PC-9 (cell line): ENCODE measurements around the gene LRRC4C. TPM values are rescaled to one million over a fixed set of nuclear protein-coding genes. Genes with fewer than 3 reads are reported as not detected.

Source experiments
- BruUV-seq: library from RNA; stranded (reverse); fragments of 400-500 nt; replicated peaks from 2 replicates; lab custom pipeline; 2021; lab: Mats Ljungman, UMichigan
- CTCF ChIA-PET: fragments of 300-600 bp; sonication (Branson Sonifier 250); formaldehyde crosslinking; loops from one replicate; lab custom pipeline; 2022; ENCODE audit warnings: antibody characterized with exemption; lab: Charles Lee
- POLR2A ChIA-PET: fragments of 300-600 bp; sonication (Branson Sonifier 250); formaldehyde crosslinking; loops from one replicate; lab custom pipeline; 2022; ENCODE audit warnings: antibody characterized with exemption; ENCODE audit not compliant: unreplicated experiment; lab: Charles Lee
- DNase-seq, 2 experiments: peaks; one replicate each; pipeline versions ENCODE4 v3.0.0 to v3.0.0-alpha.2; 2015 to 2022; ENCODE audit warnings: mixed read lengths in 1 of 2
- H2AFZ ChIP-seq: fragments of 200-600 bp; sonication (generic); 2 replicates; pipeline ENCODE4 v1.8.1; 2017; ENCODE audit warnings: antibody characterized with exemption
- H3F3A ChIP-seq: fragments of 200-600 bp; sonication (generic); 2 replicates; pipeline ENCODE4 v1.8.1; 2017; ENCODE audit warnings: antibody characterized with exemption, mild to moderate bottlenecking, low read depth; ENCODE audit not compliant: insufficient read depth
- H3K27ac ChIP-seq: fragments of 200-600 bp; sonication (generic); 2 replicates; pipeline ENCODE4 v1.6.1; 2016; ENCODE audit warnings: mixed run types
- H3K27me3 ChIP-seq: fragments of 200-600 bp; sonication (generic); 2 replicates; pipeline ENCODE4 v1.6.1; 2016; ENCODE audit warnings: low read depth, mixed run types; ENCODE audit not compliant: insufficient read depth
- H3K36me3 ChIP-seq: fragments of 200-600 bp; sonication (generic); 2 replicates; pipeline ENCODE4 v1.6.1; 2016; ENCODE audit warnings: low read depth, mixed run types
- H3K4me1 ChIP-seq: fragments of 200-600 bp; sonication (generic); replicated peaks from 2 replicates; pipeline ENCODE4 v1.6.1; 2016; ENCODE audit warnings: mixed run types; ENCODE audit not compliant: insufficient read depth
- H3K4me2 ChIP-seq: fragments of 200-600 bp; sonication (generic); 2 replicates; pipeline ENCODE4 v1.6.1; 2017; ENCODE audit warnings: mixed run types
- H3K4me3 ChIP-seq: fragments of 200-600 bp; sonication (generic); 2 replicates; pipeline ENCODE4 v1.6.1; 2016; ENCODE audit warnings: mixed run types
- H3K79me2 ChIP-seq: fragments of 200-600 bp; sonication (generic); 2 replicates; pipeline ENCODE4 v1.6.1; 2017; ENCODE audit warnings: low read depth, mixed run types
- H3K9me2 ChIP-seq: fragments of 200-600 bp; sonication (generic); 2 replicates; pipeline ENCODE4 v1.8.1; 2017; ENCODE audit warnings: mild to moderate bottlenecking; ENCODE audit not compliant: insufficient read depth
- H3K9me3 ChIP-seq: fragments of 200-600 bp; sonication (generic); 2 replicates; pipeline ENCODE4 v1.8.1; 2016; ENCODE audit warnings: low read depth; ENCODE audit not compliant: insufficient read depth
- H4K20me1 ChIP-seq: fragments of 200-600 bp; sonication (generic); 2 replicates; pipeline ENCODE4 v1.8.1; 2017; ENCODE audit not compliant: insufficient read depth
- CTCF ChIP-seq: fragments of 200-600 bp; sonication (generic); conservative IDR thresholded peaks from 2 replicates; pipeline ENCODE4 v1.6.1; 2017; ENCODE audit warnings: mixed run types, antibody characterized with exemption, mild to moderate bottlenecking, moderate library complexity
- EZH2 ChIP-seq: fragments of 200-600 bp; sonication (generic); IDR thresholded peaks from 2 replicates; pipeline ENCODE4 v1.8.0; 2017; ENCODE audit warnings: antibody characterized with exemption, low read depth
- intact Hi-C: fragments of 100-400 bp; cut with micrococcal nuclease; formaldehyde crosslinking; loops from one replicate; pipeline ENCODE4 v1.10.0; 2022; ENCODE audit not compliant: unreplicated experiment
- total RNA-seq: library from RNA; stranded (reverse); gene quantifications from 2 replicates; pipeline ENCODE4 v1.2.3, GENCODE V29; 2021

LRRC4C gene
- total RNA-seq, 1 experiment from 2014 or later: not detected

DNA sequence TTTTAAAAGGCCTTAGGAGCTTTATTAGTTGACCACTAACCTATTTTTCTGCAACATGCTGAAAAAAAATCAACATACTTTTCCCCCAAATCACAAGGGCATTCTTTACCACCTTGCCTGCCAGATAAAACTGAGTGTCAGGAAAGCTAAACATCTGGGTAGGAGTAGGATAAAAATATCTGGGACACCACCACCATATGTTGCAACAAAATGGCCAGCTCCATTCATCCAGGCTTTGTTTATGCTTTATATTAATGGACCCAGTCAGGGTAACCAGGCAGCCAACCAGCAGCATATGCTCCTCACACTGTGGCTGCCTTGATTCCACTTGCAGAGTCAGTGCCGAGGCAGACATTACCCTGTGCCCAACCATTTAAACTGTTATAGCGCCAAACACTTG lies 1024.5 kb downstream of the LRRC4C start:
- BruUV-seq: no TSS peak
- no peak overlapping the region for H2AFZ ChIP-seq
- TF ChIP-seq EZH2: no peak
- TF ChIP-seq CTCF: no peak
- DNase-seq: no peak
- ChIA-PET CTCF (no interaction called here), POLR2A (no interaction called here)
- H3K36me3 ChIP-seq: no peaks in the 10 kb centered on the region
- H3K9me2 ChIP-seq: no peaks in the 10 kb centered on the region
- no peaks in the 10 kb centered on the region for H3K79me2 ChIP-seq
- H3K4me2 ChIP-seq: no peak overlapping the region
- H3K4me3 ChIP-seq: no peak overlapping the region
- no peaks in the 10 kb centered on the region for H3K4me1 ChIP-seq
- intact Hi-C loops: no loop called here
- H4K20me1 ChIP-seq: no peaks in the 10 kb centered on the region
- no peak overlapping the region for H3K27ac ChIP-seq
- H3F3A ChIP-seq: no peaks in the 10 kb centered on the region
- no peaks in the 10 kb centered on the region for H3K9me3 ChIP-seq
- no peaks in the 10 kb centered on the region for H3K27me3 ChIP-seq

DNA sequence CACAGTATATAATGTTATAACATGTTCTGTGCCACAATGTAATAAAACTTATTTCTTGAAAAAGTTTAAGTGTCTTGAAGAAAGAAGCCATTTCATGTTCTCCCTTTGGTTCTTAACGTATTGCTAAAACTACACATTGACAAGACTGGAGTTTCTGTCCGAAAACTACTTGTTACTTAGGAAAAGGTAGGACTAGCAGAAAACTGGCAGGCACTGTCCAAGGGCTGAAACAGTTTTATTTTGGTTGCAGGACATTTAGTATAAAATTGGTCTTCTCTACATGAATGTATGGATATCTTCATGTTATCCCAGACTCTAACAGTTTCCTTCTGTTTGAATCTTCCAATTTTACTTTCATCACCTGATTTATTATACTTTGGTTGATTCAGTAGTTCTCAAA lies 1027.1 kb downstream of the LRRC4C start:
- Histone ChIP-seq H3F3A (no peaks in the 10 kb centered on the region), H3K27ac (no peak overlapping the region), H3K4me3 (no peak overlapping the region), H2AFZ (no peak overlapping the region), H3K4me2 (no peak overlapping the region), H3K27me3 (no peaks in the 10 kb centered on the region), H3K9me2 (no peaks in the 10 kb centered on the region), H3K79me2 (no peaks in the 10 kb centered on the region), H3K9me3 (no peaks in the 10 kb centered on the region), H3K36me3 (no peaks in the 10 kb centered on the region), H3K4me1 (no peaks in the 10 kb centered on the region), H4K20me1 (no peaks in the 10 kb centered on the region)
- CTCF ChIA-PET: no interaction called here
- no TSS peak for BruUV-seq
- TF ChIP-seq EZH2 (no peak), CTCF (no peak)
- intact Hi-C loops: no loop called here
- no peak for DNase-seq
- POLR2A ChIA-PET: no interaction called here

DNA sequence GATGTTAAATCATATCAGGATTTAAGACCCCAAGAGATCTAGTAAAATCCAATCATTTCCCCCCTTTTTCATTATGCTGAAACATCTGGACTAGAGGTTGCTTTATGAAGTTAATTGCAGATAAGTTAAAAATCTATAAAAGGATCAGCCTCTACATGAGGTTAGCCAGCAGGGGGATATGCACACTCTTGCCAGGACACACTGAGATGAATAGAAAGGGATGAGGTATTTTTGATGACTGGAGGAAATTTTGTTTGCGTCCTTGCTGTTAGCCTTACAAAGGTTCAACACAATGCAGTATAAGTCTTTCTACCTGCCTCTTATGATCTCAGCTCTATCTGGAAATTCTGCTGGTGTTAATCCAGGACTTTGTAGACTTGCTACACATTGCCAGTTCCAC lies 1034.3 kb downstream of the LRRC4C start:
- ChIA-PET POLR2A (no interaction called here), CTCF (interaction anchor here (0.7 kb wide), 1 partner anchor 11 kb away, joined by 5 read pairs; no protein-coding TSS in a partner anchor)
- BruUV-seq: no TSS peak

More for the DNA sequence above, 1034.3 kb downstream of the LRRC4C start:
- no peak for DNase-seq
- H3K4me2 ChIP-seq: no peak overlapping the region
- intact Hi-C loops: no loop called here
- TF ChIP-seq EZH2: no peak
- TF ChIP-seq CTCF: no peak
- no peaks in the 10 kb centered on the region for H3K36me3 ChIP-seq
- H3K27me3 ChIP-seq: no peaks in the 10 kb centered on the region
- H3F3A ChIP-seq: no peaks in the 10 kb centered on the region
- no peak overlapping the region for H3K27ac ChIP-seq
- no peaks in the 10 kb centered on the region for H4K20me1 ChIP-seq
- H3K4me1 ChIP-seq: no peaks in the 10 kb centered on the region
- no peak overlapping the region for H2AFZ ChIP-seq
- H3K79me2 ChIP-seq: no peaks in the 10 kb centered on the region
- H3K9me3 ChIP-seq: no peaks in the 10 kb centered on the region
- H3K4me3 ChIP-seq: no peak overlapping the region
- no peaks in the 10 kb centered on the region for H3K9me2 ChIP-seq
